Spinal cord (tissue), 10 donors: ENCODE data around the gene PBX2. TPM values are rescaled to one million over a fixed set of nuclear protein-coding genes. Genes with fewer than 3 reads are reported as not detected.
A peak's percentile ranks its signal among the peaks of the same experiment; 100 is the strongest.

ENCODE experiments used
- DNase-seq, 6 donors: peaks; one replicate each; pipeline versions ENCODE4 v3.0.0 to v3.0.0-alpha.2; 2013 to 2015; ENCODE audit warnings: low spot score in 6 of 6, low read depth in 4 of 6
- H3K27ac ChIP-seq: one replicate; pipeline ENCODE4 v1.5.1; 2013; ENCODE audit warnings: low read depth, low read length, control low read depth
- H3K27me3 ChIP-seq: one replicate; pipeline ENCODE4 v1.6.1; 2013; ENCODE audit warnings: low read length; ENCODE audit not compliant: control insufficient read depth, insufficient read depth
- H3K36me3 ChIP-seq: one replicate; pipeline ENCODE4 v1.6.1; 2013; ENCODE audit warnings: low read length; ENCODE audit not compliant: control insufficient read depth, insufficient read depth
- H3K4me1 ChIP-seq: one replicate; pipeline ENCODE4 v1.6.1; 2013; ENCODE audit warnings: low read length; ENCODE audit not compliant: control insufficient read depth, insufficient read depth
- H3K4me3 ChIP-seq: one replicate; pipeline ENCODE4 v1.5.1; 2013; ENCODE audit warnings: low read depth, low read length, control low read depth
- H3K9me3 ChIP-seq: one replicate; pipeline ENCODE4 v1.6.1; 2013; ENCODE audit warnings: low read length; ENCODE audit not compliant: control insufficient read depth, insufficient read depth
- WGBS: methylation state at CpG from one replicate; pipeline ENCODE4 v1.1.5; 2013; ENCODE audit warnings: missing lambda C conversion rate; ENCODE audit not compliant: insufficient coverage; 5-methylcytosine and 5-hydroxymethylcytosine counted together
- polyA plus RNA-seq, 2 donors: library from polyadenylated mRNA; unstranded; fragments of 120-200 nt; gene quantifications; one replicate each; pipeline ENCODE4 v1.2.1, GENCODE V29; 2013; ENCODE audit not compliant: insufficient read length in 2 of 2
- total RNA-seq, 2 donors: library from RNA; depleted of rRNA in 1 of 2; stranded (reverse); fragments of 120-200 nt in 1 of 2; fragments of >200 nt in 1 of 2; gene quantifications; one replicate each; pipeline versions ENCODE4 v1.2.3 to v1.2.4, GENCODE V29; 2013 to 2014
- donor health status: healthy.

Gene PBX2
- total and polyA plus RNA-seq, 4 donors: 32.6 to 94.3 (median 59.3) TPM

DNA sequence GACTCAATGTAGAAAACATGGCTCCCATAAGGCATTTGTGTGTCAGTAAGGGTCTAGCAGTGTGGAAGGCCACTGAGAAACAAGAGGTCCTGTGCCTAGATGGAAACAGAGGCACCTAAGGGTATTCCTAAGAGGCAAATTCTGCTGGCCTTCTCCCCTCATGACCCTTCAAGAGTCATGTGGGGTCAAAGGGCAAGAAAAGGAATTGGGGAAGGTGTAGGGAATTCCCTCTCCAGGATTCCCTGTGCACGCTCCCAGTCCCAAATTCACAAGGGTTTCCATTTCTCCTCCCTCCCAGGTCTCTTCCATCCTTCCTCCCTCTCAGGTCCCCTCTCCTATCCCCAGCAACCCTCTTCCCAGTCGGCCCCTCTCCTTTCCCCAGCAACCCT, 14.7 kb downstream of the PBX2 start:
- Histone ChIP-seq H3K36me3 (peaks cover 18% of the 10 kb centered on the region), H3K9me3 (no peaks in the 10 kb centered on the region), H3K4me1 (peaks cover 23% of the 10 kb centered on the region), H3K27ac (peak overlapping the region; percentile 86), H3K4me3 (peak overlapping the region; percentile 98), H3K27me3 (no peaks in the 10 kb centered on the region)
- WGBS: 0% methylated on average over 2 of the region's 2 CpGs
- peak in 1 of 6 donors; percentile 7 for DNase-seq

DNA sequence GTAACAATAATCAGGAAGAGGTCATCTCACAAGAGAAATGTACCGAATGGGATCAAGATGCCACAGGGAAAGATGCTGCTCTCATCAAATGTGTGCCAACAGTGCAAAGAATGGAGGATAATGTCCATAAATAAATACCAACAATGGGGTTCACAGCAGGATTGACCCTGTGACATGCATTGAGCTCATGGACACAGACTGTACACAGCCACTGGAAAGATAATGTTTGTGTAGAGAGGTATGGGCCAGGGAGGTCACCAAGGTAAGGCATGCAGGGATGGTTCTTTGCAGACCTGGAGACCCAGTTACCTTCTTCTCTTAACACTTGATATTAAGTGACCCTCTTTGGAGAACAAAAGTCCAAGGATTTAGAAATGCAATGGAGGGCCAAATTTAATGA, 15.6 kb downstream of the PBX2 start:
- no peak for DNase-seq
- H3K36me3 ChIP-seq: peaks cover 21% of the 10 kb centered on the region
- H3K27ac ChIP-seq: no peak overlapping the region
- H3K9me3 ChIP-seq: no peaks in the 10 kb centered on the region
- H3K4me1 ChIP-seq: peaks cover 22% of the 10 kb centered on the region
- no peaks in the 10 kb centered on the region for H3K27me3 ChIP-seq
- H3K4me3 ChIP-seq: no peak overlapping the region
- WGBS: 57% methylated on average over 1 of the region's 1 CpG

DNA sequence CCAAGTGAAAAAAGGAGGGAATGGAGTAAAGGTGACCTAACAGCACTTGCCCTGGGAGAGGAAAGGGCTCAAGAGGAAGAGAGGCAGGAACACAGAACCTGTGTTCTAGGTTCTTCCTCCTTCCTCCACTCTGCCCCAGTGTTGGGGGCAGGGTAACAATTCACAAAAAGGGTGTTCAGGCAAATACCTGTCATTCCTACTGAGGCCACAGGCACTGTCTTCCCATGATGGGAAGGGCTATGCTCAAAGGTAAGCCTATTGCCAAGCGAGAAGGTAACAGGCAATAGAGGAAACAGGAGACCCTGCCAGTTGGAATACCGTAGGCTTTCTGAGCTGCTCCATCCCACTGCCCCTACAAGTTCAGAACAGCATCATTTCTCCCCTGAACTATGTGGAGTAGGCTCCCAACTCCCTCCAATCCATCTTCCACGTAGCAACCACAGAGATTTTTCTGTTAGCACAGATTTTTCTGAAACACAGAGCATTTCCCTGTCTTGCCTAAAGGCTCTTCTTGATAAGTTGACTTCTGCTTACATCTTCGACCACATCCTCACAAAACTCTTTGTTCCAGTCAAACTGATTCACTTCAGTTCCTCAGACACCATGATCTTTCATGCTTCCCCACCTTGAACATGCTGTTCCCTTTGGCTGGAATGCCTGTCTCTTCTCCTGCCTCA, 16.8 kb downstream of the PBX2 start:
- DNase-seq: no peak
- H3K9me3 ChIP-seq: no peaks in the 10 kb centered on the region
- no peak overlapping the region for H3K27ac ChIP-seq
- peaks cover 33% of the 10 kb centered on the region for H3K36me3 ChIP-seq
- 85% methylated on average over 4 of the region's 4 CpGs for WGBS
- H3K4me1 ChIP-seq: peaks cover 30% of the 10 kb centered on the region
- no peak overlapping the region for H3K4me3 ChIP-seq
- no peaks in the 10 kb centered on the region for H3K27me3 ChIP-seq

DNA sequence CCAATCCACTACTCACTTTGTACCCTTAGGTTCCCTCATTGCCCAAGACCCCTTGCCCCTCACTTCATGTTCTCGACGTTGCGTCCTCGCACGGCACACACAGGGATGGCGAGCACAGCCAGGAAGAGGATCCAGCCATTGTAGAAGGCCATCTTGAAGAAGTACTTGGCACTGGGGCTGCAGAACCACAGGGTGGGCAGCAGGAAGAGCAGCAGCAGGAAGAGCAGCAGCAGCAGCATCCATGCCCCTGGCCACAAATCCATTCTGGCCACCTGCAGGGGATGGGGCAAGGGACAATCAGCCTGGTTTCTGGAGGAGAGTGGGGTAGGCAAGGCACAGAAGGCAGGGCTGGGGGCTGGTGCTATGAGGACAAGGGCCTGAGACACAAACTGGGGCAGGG, 18.8 kb downstream of the PBX2 start:
- 99% methylated on average over 6 of the region's 6 CpGs for WGBS
- H3K9me3 ChIP-seq: no peaks in the 10 kb centered on the region
- no peak overlapping the region for H3K27ac ChIP-seq
- no peak overlapping the region for H3K4me3 ChIP-seq
- DNase-seq: no peak
- H3K36me3 ChIP-seq: peaks cover 53% of the 10 kb centered on the region
- no peaks in the 10 kb centered on the region for H3K27me3 ChIP-seq
- H3K4me1 ChIP-seq: peaks cover 25% of the 10 kb centered on the region

DNA sequence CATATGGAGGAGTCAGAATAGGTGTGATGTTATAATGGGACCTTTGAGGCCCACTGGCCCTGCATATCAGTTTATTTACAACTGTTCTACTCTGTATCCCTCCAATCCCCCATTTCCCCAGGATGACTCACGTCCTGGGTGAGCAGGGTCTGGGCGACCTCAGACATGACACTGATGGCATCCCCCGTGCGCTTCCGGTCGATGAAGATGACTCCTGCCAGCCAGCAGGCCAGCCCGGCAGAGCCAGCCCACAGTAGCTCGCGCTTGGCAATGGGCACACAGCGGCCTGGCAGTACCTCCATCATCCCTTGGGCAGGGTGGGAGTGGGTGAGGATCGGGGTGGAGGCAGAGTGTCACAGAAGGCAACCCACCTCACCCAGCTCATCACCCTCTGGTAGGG, 19.7 kb downstream of the PBX2 start:
- no peaks in the 10 kb centered on the region for H3K27me3 ChIP-seq
- H3K4me1 ChIP-seq: peaks cover 21% of the 10 kb centered on the region
- peaks cover 62% of the 10 kb centered on the region for H3K36me3 ChIP-seq
- no peak for DNase-seq
- peak overlapping the region; percentile 50 for H3K27ac ChIP-seq
- no peak overlapping the region for H3K4me3 ChIP-seq
- H3K9me3 ChIP-seq: no peaks in the 10 kb centered on the region
- WGBS: 96% methylated on average over 6 of the region's 11 CpGs

DNA sequence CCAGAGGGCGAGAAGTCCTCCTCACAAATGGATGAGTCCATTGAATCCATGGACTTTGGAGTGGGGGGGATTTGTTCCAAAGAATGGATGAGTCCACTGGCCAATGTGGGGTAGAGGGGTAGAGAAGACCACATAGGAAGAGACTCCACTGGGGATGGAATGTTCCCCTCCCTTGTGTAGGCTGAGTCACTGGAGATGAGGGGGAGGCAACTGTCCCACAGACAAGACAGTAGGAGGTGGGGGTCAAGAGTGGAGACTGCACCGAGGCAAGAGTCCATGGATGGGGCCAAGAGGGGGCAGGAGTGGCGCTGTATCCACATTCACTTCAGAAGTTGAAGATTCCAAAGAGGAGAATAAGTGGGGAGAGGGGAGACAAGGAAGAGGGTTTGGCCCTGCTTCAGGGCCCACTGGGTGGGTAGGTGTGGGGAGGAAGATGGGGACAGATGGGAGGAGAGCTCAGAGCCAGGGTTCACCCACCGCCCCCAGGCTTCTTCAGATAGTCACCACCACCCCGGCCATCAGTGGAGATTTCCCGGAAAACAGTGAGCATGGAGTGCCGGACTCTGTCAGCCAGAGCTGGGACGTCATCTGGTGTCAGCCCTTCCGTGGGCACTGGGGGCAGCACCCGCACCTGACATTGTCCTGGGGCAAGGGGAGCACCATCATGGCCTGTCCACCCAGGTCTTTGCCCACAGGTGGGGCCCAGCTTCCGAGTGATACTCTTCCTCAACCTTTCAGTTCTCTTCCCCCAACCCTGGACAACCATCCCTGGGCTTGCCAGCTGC, 21.0 kb downstream of the PBX2 start:
- Histone ChIP-seq H3K4me3 (no peak overlapping the region), H3K27ac (peak overlapping the region; percentile 50), H3K36me3 (peaks cover 70% of the 10 kb centered on the region), H3K9me3 (no peaks in the 10 kb centered on the region), H3K4me1 (peaks cover 21% of the 10 kb centered on the region), H3K27me3 (no peaks in the 10 kb centered on the region)
- WGBS: 95% methylated on average over 11 of the region's 11 CpGs
- DNase-seq: no peak

DNA sequence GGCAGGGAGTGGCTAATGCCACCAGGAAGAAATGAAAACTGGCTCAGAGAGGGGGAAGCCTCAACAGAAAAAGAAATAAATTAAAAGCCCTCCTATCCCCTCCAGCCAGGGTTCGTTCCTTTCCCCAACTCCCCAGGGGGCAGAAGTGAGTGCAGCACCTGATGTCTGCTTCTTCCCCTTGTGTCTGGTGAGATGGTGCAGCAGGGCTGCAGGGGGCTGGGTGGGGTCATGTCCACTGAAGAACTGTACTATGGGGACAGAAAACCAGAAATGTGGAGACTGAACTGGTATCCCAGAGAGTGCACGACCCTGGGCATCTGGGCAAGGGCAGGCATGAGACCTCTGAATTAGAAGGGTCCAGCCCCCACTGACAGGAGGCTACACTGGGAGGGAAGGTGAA, 21.7 kb downstream of the PBX2 start:
- WGBS: 89% methylated on average over 1 of the region's 2 CpGs
- Histone ChIP-seq H3K36me3 (peaks cover 76% of the 10 kb centered on the region), H3K9me3 (no peaks in the 10 kb centered on the region), H3K27me3 (no peaks in the 10 kb centered on the region), H3K27ac (peak overlapping the region; percentile 47), H3K4me1 (peaks cover 21% of the 10 kb centered on the region), H3K4me3 (no peak overlapping the region)
- DNase-seq: no peak

DNA sequence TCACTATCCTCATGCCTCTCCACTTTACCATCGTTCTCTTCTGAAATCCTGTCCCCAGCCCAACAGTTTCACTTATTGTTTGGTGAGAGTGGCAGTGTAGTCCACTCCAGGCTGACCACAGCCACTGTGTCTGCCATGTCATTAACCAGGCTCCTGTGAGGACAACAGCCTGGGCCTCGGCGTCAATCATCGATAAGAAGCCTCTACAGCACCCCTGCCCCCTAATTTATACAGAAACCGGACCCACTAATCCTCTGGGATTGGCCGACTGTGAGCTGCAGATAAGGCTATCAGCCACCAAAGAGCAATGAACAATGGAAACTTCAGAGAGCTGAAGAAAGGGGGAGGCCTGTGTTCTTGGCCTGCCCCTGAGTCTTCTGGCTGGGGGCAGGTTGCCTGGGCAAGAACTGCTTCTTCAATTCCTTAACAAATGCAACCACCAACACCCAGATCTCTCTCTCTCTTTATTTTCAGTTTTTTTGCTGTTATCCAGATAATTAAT, 22.2 kb downstream of the PBX2 start:
- peaks cover 82% of the 10 kb centered on the region for H3K36me3 ChIP-seq
- H3K27ac ChIP-seq: peak overlapping the region; percentile 6
- no peaks in the 10 kb centered on the region for H3K9me3 ChIP-seq
- H3K4me3 ChIP-seq: no peak overlapping the region
- DNase-seq: no peak
- WGBS: 73% methylated on average over 3 of the region's 6 CpGs
- no peaks in the 10 kb centered on the region for H3K27me3 ChIP-seq
- peaks cover 26% of the 10 kb centered on the region for H3K4me1 ChIP-seq

DNA sequence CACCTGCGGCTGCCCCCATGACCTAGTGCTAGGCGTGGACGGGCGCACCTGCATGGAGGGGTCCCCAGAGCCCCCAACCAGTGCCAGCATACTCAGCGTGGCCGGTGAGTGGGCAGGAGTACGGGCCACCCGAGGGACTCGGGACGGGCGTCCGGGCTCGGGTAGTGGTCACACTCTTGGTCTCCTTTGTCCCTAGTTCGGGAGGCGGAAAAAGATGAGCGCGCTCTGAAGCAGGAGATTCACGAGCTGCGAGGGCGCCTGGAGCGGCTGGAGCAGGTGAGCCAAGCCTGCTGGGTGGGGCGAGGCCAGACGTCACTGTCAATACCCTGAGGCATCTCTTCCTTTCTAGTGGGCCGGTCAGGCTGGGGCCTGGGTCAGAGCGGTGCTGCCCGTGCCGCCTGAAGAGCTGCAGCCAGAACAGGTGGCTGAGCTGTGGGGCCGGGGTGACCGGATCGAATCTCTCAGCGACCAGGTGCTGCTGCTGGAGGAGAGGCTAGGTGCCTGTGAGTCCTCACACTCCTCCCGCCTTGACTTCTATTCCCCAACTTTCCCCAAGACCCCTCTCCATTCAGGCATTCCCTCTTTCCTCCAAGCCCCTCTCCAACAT, 22.7 kb downstream of the PBX2 start:
- H3K4me1 ChIP-seq: peaks cover 32% of the 10 kb centered on the region
- H3K36me3 ChIP-seq: peaks cover 87% of the 10 kb centered on the region
- no peaks in the 10 kb centered on the region for H3K9me3 ChIP-seq
- H3K4me3 ChIP-seq: peak overlapping the region; percentile 62
- 80% methylated on average over 32 of the region's 32 CpGs for WGBS
- H3K27ac ChIP-seq: peak overlapping the region; percentile 6
- DNase-seq: no peak
- H3K27me3 ChIP-seq: no peaks in the 10 kb centered on the region
